CD4-positive, alpha-beta T cell treated with Interleukin-21 for 1 hour (primary cell): ENCODE results near the gene SF1.

Experiments used
- DNase-seq: peaks from one replicate; pipeline ENCODE4 v3.0.0-alpha.2; 2020

The SF1 gene

GRCh38 chr11:64723117-64723906 is 55.0 kb downstream of the SF1 start, which contains the start of gene NRXN2:
TSS of gene NRXN2 (minus strand) at chr11:64723197. CDS start at chr11:64713699, 9,498 bp downstream.
- peak; percentile 89 for DNase-seq

- no peak for DNase-seq
Measured at GRCh38 chr11:64722141-64723065, 55.9 kb downstream of the SF1 start.

- no peak for DNase-seq
Measured at GRCh38 chr11:64721359-64721699, 57.0 kb downstream of the SF1 start.

GRCh38 chr11:64720640-64721358 is 57.5 kb downstream of the SF1 start:
- no peak for DNase-seq

GRCh38 chr11:64720167-64720566 is 58.2 kb downstream of the SF1 start:
- DNase-seq, result no peak

GRCh38 chr11:64719406-64719805 is 58.9 kb downstream of the SF1 start:
- no peak for DNase-seq

GRCh38 chr11:64718780-64719124 is 59.6 kb downstream of the SF1 start:
- no peak for DNase-seq

- DNase-seq, result no peak
Measured at GRCh38 chr11:64718084-64718779, 60.1 kb downstream of the SF1 start.

GRCh38 chr11:64717268-64717578 is 61.1 kb downstream of the SF1 start:
- no peak for DNase-seq

- DNase-seq, result no peak
Measured at GRCh38 chr11:64716473-64717267, 61.7 kb downstream of the SF1 start.

- DNase-seq, result no peak
Measured at GRCh38 chr11:64715756-64716472, 62.4 kb downstream of the SF1 start.

GRCh38 chr11:64715110-64715509 is 63.2 kb downstream of the SF1 start:
- DNase-seq, result no peak

- DNase-seq, result no peak
Measured at GRCh38 chr11:64714666-64715065, 63.7 kb downstream of the SF1 start.
